Suprapubic skin (tissue), 3 donors: ENCODE data around the gene SPATA13.

ENCODE experiments used
- EP300 ChIP-seq: sonication (generic); formaldehyde crosslinking; IDR thresholded peaks from one replicate; pipeline ENCODE4 v1.6.1; 2017; ENCODE audit warnings: antibody characterized with exemption
- POLR2A ChIP-seq, 2 donors: fragments of 450-650 bp; IDR thresholded peaks; one replicate each; pipeline ENCODE4 v1.6.1; 2017; ENCODE audit warnings: antibody characterized with exemption in 2 of 2, mild to moderate bottlenecking in 2 of 2, moderate library complexity in 2 of 2
- TF ChIP-seq, protein P1 (sequence below), 2 donors: fragments of 200-600 bp in 1 of 2; fragments of 450-650 bp in 1 of 2; sonication (generic) in 1 of 2; IDR thresholded peaks; one replicate each; pipeline ENCODE4 v1.5.1; 2016 to 2019; ENCODE audit warnings: antibody characterized with exemption in 2 of 2, mild to moderate bottlenecking in 1 of 2, moderate library complexity in 1 of 2

DNA sequence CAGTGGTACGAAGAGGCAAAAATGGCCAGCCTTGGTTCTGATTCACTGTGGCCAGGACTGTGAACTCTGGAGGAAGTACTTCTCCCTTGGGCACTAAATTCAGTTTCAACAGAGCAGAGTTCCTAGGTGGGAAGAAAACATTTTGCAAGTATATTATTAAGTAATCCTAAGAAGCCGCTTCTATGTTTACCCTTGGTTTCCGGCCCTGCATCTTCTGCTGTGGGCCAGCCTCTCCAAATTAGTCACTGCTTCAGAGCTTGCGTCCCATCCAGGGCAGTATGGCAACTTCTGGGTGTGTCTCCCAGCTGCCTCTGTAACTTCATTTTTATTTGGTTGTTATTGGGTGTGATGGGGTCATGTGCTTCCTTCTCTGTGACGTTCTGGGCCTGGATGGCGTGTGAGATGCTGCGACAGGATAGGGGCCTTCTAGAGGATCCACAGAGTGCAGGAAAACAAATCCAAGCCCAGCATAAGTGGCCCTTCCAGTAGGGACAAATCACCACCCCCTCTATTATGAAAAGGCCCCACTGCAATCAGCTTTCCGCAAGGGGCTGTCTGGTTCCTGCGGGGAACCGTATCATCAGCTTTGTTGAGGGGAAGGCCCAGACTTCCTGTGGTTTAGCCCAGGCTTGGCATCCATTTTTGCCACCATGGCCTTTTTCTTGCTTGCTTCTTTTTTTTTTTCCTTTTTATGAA is 93.8 kb downstream of the SPATA13 start:
- TF ChIP-seq EP300 (no peak), POLR2A (IDR thresholded peaks at IDR 0.05) (no peak)
- TF ChIP-seq, protein P1, sequence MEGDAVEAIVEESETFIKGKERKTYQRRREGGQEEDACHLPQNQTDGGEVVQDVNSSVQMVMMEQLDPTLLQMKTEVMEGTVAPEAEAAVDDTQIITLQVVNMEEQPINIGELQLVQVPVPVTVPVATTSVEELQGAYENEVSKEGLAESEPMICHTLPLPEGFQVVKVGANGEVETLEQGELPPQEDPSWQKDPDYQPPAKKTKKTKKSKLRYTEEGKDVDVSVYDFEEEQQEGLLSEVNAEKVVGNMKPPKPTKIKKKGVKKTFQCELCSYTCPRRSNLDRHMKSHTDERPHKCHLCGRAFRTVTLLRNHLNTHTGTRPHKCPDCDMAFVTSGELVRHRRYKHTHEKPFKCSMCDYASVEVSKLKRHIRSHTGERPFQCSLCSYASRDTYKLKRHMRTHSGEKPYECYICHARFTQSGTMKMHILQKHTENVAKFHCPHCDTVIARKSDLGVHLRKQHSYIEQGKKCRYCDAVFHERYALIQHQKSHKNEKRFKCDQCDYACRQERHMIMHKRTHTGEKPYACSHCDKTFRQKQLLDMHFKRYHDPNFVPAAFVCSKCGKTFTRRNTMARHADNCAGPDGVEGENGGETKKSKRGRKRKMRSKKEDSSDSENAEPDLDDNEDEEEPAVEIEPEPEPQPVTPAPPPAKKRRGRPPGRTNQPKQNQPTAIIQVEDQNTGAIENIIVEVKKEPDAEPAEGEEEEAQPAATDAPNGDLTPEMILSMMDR (IDR thresholded peaks at IDR 0.05) = no peak
